H9 (cell line): ENCODE results near the gene TRMT1. TPM values are rescaled to one million over a fixed set of nuclear protein-coding genes. Genes with fewer than 3 reads are reported as not detected.

Source experiments
- DNase-seq: peaks from one replicate; pipeline ENCODE4 v3.0.0-alpha.2; 2017
- H2AFZ ChIP-seq: one replicate; pipeline ENCODE4 v1.6.1; 2013; ENCODE audit warnings: mild to moderate bottlenecking, low read length, control low read depth, moderate library complexity
- H2AK5ac ChIP-seq: 2 replicates; pipeline ENCODE4 v1.6.1; 2013; ENCODE audit warnings: low read length, control low read depth, mixed read lengths; ENCODE audit not compliant: insufficient read length
- H2BK120ac ChIP-seq: one replicate; pipeline ENCODE4 v1.6.1; 2013; ENCODE audit warnings: low read depth, mild to moderate bottlenecking, low read length, control low read depth, inconsistent platforms; ENCODE audit not compliant: poor library complexity, severe bottlenecking
- H2BK12ac ChIP-seq: 2 replicates; pipeline ENCODE4 v1.6.1; 2013; ENCODE audit warnings: low read length, control low read depth, mixed read lengths, low read depth; ENCODE audit not compliant: insufficient read length
- H2BK15ac ChIP-seq: 2 replicates; pipeline ENCODE4 v1.6.1; 2013; ENCODE audit warnings: low read depth, low read length, control low read depth
- H2BK20ac ChIP-seq: one replicate; pipeline ENCODE4 v1.6.1; 2013; ENCODE audit warnings: low read depth, mild to moderate bottlenecking, low read length, control low read depth, inconsistent platforms; ENCODE audit not compliant: poor library complexity, severe bottlenecking
- H2BK5ac ChIP-seq: 2 replicates; pipeline ENCODE4 v1.6.1; 2013; ENCODE audit warnings: low read length, control low read depth, mixed read lengths; ENCODE audit not compliant: insufficient read length
- H3K14ac ChIP-seq: 2 replicates; pipeline ENCODE4 v1.6.1; 2013; ENCODE audit warnings: low read length, control low read depth; ENCODE audit not compliant: insufficient read depth
- H3K18ac ChIP-seq: 2 replicates; pipeline ENCODE4 v1.6.1; 2013; ENCODE audit warnings: low read depth, mild to moderate bottlenecking, mixed read lengths, low read length, control low read depth; ENCODE audit not compliant: insufficient read length
- H3K23ac ChIP-seq: 2 replicates; pipeline ENCODE4 v1.6.1; 2013; ENCODE audit warnings: low read length, control low read depth, mixed read lengths, low read depth; ENCODE audit not compliant: insufficient read length
- H3K23me2 ChIP-seq: 2 replicates; pipeline ENCODE4 v1.6.1; 2013; ENCODE audit warnings: low read depth, mild to moderate bottlenecking, mixed read lengths, low read length, control low read depth; ENCODE audit not compliant: insufficient read length, poor library complexity, severe bottlenecking
- H3K27ac ChIP-seq: 2 replicates; pipeline ENCODE4 v1.5.1; 2013; ENCODE audit warnings: low read length, control low read depth, mixed read lengths, low read depth; ENCODE audit not compliant: insufficient read length
- H3K27me3 ChIP-seq: 2 replicates; pipeline ENCODE4 v1.6.1; 2013; ENCODE audit warnings: low read length, control low read depth, inconsistent platforms; ENCODE audit not compliant: insufficient read depth
- H3K4ac ChIP-seq: 2 replicates; pipeline ENCODE4 v1.6.1; 2013; ENCODE audit warnings: low read depth, mild to moderate bottlenecking, control low read depth, inconsistent platforms, low read length, moderate library complexity
- H3K4me1 ChIP-seq: 2 replicates; pipeline ENCODE4 v1.6.1; 2013; ENCODE audit warnings: low read length, control low read depth, inconsistent platforms; ENCODE audit not compliant: insufficient read depth
- H3K4me2 ChIP-seq: 2 replicates; pipeline ENCODE4 v1.6.1; 2013; ENCODE audit warnings: low read length, control low read depth, mixed read lengths; ENCODE audit not compliant: insufficient read length, insufficient read depth
- H3K56ac ChIP-seq: 2 replicates; pipeline ENCODE4 v1.6.1; 2013; ENCODE audit warnings: low read depth, mild to moderate bottlenecking, mixed read lengths, low read length, control low read depth; ENCODE audit not compliant: insufficient read length
- H3K79me1 ChIP-seq: 2 replicates; pipeline ENCODE4 v1.6.1; 2013; ENCODE audit warnings: low read depth, mild to moderate bottlenecking, moderate library complexity, low read length, control low read depth, inconsistent platforms; ENCODE audit not compliant: insufficient read depth, poor library complexity, severe bottlenecking
- H3K79me2 ChIP-seq: 2 replicates; pipeline ENCODE4 v1.6.1; 2013; ENCODE audit warnings: low read length, control low read depth, inconsistent platforms; ENCODE audit not compliant: insufficient read depth
- H3K9ac ChIP-seq: 2 replicates; pipeline ENCODE4 v1.6.1; 2013; ENCODE audit warnings: low read length, control low read depth, mixed read lengths; ENCODE audit not compliant: insufficient read length; ENCODE audit errors: extremely low read depth
- H3K9me3 ChIP-seq: one replicate; pipeline ENCODE4 v1.6.1; 2013; ENCODE audit warnings: low read depth, low read length, inconsistent platforms; ENCODE audit not compliant: control insufficient read depth
- H3T11ph ChIP-seq: one replicate; pipeline ENCODE4 v1.6.1; 2013; ENCODE audit warnings: mild to moderate bottlenecking, low read length, control low read depth, inconsistent platforms
- H4K20me1 ChIP-seq: one replicate; pipeline ENCODE4 v1.6.1; 2013; ENCODE audit not compliant: control insufficient read depth, insufficient read length, insufficient read depth
- H4K5ac ChIP-seq: 2 replicates; pipeline ENCODE4 v1.6.1; 2013; ENCODE audit warnings: low read depth, mild to moderate bottlenecking, mixed read lengths, low read length, control low read depth; ENCODE audit not compliant: insufficient read length
- H4K8ac ChIP-seq: replicated peaks from 2 replicates; pipeline ENCODE4 v1.6.1; 2013; ENCODE audit warnings: low read length, control low read depth, mixed read lengths, low read depth; ENCODE audit not compliant: insufficient read length
- H4K91ac ChIP-seq: 2 replicates; pipeline ENCODE4 v1.6.1; 2013; ENCODE audit warnings: low read depth, mild to moderate bottlenecking, moderate library complexity, mixed read lengths, low read length, control low read depth; ENCODE audit not compliant: insufficient read length
- H3K27ac Mint-ChIP-seq, 3 experiments: 2 replicates in 2 of 3; 3 replicates in 1 of 3; pipeline ENCODE4 v1.8.0; 2020 to 2021; ENCODE audit warnings: mixed read lengths in 3 of 3, mild to moderate bottlenecking in 1 of 3, moderate library complexity in 1 of 3
- H3K27me3 Mint-ChIP-seq: 2 replicates; pipeline ENCODE4 v1.8.0; 2021; ENCODE audit warnings: low read depth, mild to moderate bottlenecking, moderate library complexity, mixed read lengths
- H3K36me3 Mint-ChIP-seq, 3 experiments: 2 replicates in 2 of 3; 3 replicates in 1 of 3; pipeline ENCODE4 v1.8.0; 2020 to 2021; ENCODE audit warnings: low read depth in 3 of 3, mixed read lengths in 3 of 3; ENCODE audit not compliant: insufficient read depth in 1 of 3
- H3K4me1 Mint-ChIP-seq, 2 experiments: 2 replicates each; pipeline ENCODE4 v1.8.0; 2020; ENCODE audit warnings: mixed read lengths in 2 of 2
- H3K4me3 Mint-ChIP-seq, 2 experiments: 2 replicates in 1 of 2; 3 replicates in 1 of 2; pipeline ENCODE4 v1.8.0; 2020 to 2021; ENCODE audit warnings: mild to moderate bottlenecking in 2 of 2, mixed read lengths in 2 of 2, moderate library complexity in 1 of 2
- H3K9me3 Mint-ChIP-seq, 2 experiments: 2 replicates in 1 of 2; 3 replicates in 1 of 2; pipeline ENCODE4 v1.8.0; 2020; ENCODE audit warnings: mild to moderate bottlenecking in 2 of 2, mixed read lengths in 2 of 2, moderate library complexity in 1 of 2
- CTCF ChIP-seq: fragments of 200-600 bp; sonication (generic); conservative IDR thresholded peaks from 3 replicates; pipeline ENCODE4 v1.8.0; 2021; ENCODE audit warnings: antibody characterized with exemption, mild to moderate bottlenecking
- WGBS: extraction: QIAGEN DNeasy Blood & Tissue Kit; methylation state at CpG from one replicate; pipeline ENCODE4 v1.1.7; 2013; ENCODE audit warnings: missing lambda C conversion rate, low lambda C conversion rate, mixed read lengths; ENCODE audit not compliant: insufficient read length; ENCODE audit errors: extremely low coverage; 5-methylcytosine and 5-hydroxymethylcytosine counted together
- total RNA-seq: library from RNA; stranded (reverse); gene quantifications from 2 replicates; pipeline ENCODE4 v1.2.1, GENCODE V29; 2021

The TRMT1 gene
- total RNA-seq, 1 experiment from 2014 or later = 95.7 TPM

- Histone ChIP-seq H3K23me2 (peaks cover 13% of the 10 kb centered on the region), H3K27ac (no peak overlapping the region), H3K4me2 (no peak overlapping the region), H2BK15ac (no peak overlapping the region), H4K91ac (no peak overlapping the region), H3T11ph (no peak overlapping the region), H4K8ac (no peak overlapping the region), H3K14ac (no peak overlapping the region), H4K5ac (no peak overlapping the region), H3K18ac (no peak overlapping the region), H2BK12ac (no peak overlapping the region), H3K4ac (no peak overlapping the region), H3K56ac (no peak overlapping the region), H4K20me1 (peaks cover 3% of the 10 kb centered on the region), H3K79me2 (no peaks in the 10 kb centered on the region), H2BK5ac (no peak overlapping the region), H3K9ac (no peak overlapping the region), H3K27me3 (peaks cover 39% of the 10 kb centered on the region; the same call in 1 of the 2 replicates), H2AK5ac (no peak overlapping the region), H3K79me1 (no peaks in the 10 kb centered on the region), H2AFZ (no peak overlapping the region), H3K9me3 (no peaks in the 10 kb centered on the region), H2BK20ac (no peak overlapping the region), H3K23ac (no peak overlapping the region), H3K4me1 (no peaks in the 10 kb centered on the region), H2BK120ac (no peak overlapping the region)
- Mint-ChIP-seq H3K9me3 (peaks cover 7% of the 10 kb centered on the region in 2 experiments; a peak in 4 of 5 replicates), H3K27ac (no peak overlapping the region), H3K4me1 (peaks cover 27 to 44% of the 10 kb centered on the region in 2 experiments), H3K27me3 (peaks cover 90% of the 10 kb centered on the region), H3K4me3 (peak overlapping the region in 1 of 2 experiments; percentile 44; a peak in 2 of 5 replicates), H3K36me3 (peaks cover 0 to 3% (median 0%) of the 10 kb centered on the region in 3 experiments; a peak in 2 of 7 replicates)
- TF ChIP-seq CTCF = no peak
- no peak for DNase-seq
- no CpG with 5 or more reads among the region's 69 CpGs for WGBS
These were observed 18.9 kb downstream of the TRMT1 start for GRCh38 chr19:13097463-13098258.
